ENCODE measurements around the gene SLC38A8. TPM values are rescaled to one million over a fixed set of nuclear protein-coding genes. Genes with fewer than 3 reads are reported as not detected.

Gene SLC38A8
- 3.1 TPM for total RNA-seq
- long read RNA-seq, partial matches to known transcripts = 1 of 2 reads
- long read RNA-seq, other reads (novel, unspliced or antisense) = 1 of 2 reads

DNA sequence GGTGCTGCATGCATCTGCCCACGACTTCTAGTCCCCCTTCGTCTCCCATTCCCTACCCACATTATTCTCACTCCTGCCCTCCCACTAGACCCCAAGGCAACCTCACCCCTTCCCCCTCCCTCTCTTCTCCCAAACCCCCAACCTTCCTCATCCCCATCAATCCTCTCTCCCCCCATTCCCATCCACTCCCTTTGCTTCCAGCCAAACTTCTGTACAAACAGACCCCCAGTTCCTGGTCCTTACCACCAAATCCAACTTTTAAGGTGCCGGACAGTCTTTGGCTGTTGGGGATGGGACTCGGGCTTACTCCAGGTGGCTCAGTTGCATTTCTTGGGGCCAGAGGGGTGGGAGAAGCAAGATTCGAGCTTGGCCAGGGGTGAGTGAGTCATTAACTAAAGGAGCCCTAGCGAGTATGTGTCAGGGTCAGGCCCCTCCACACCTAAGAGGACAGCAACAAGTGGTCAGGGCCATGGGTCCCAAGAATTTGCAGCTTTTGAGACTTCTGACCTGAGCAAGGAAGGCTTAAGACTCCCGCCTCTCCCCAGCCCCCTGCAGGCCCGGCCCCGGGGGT is at the start of gene SLC38A8:
Gene SLC38A8 (minus strand): TSS at position 488 of the 571 bp plus-strand sequence. CDS start 638 bp downstream, outside the sequence.
- DNase-seq (ENCODE audit: missing footprints) = peak; percentile 4
- intact Hi-C loops (cut with DNase I) = no loop called here

GRCh38 chr16:84091460-84091859 is 48.9 kb upstream of the SLC38A8 start:
- intact Hi-C loops (cut with DNase I) = no loop called here
- peak; percentile 66 for ATAC-seq
- no peak for DNase-seq (ENCODE audit: missing footprints)

More for the DNA sequence above, at the start of gene SLC38A8:
- no peak for ATAC-seq

DNA sequence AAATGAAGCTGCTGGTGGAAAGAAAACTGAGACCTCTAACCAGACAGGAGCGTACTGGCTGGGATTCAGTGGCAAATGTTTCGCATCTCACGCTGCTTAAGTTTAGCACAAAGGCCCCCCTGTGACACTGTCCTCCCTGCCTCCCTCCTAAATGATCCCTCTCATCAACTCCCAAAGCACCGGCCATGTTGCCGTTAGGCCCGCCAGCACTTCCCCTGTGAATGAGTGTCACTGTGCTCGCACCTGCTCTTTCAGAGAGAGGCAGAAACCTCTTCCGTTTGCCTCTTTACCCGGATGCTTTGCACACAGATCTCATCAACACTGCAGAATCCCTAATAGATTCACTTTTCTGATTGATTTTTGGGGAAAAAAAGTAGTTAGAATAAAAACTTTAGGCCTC is 47.6 kb upstream of the SLC38A8 start:
- ATAC-seq (no peak), DNase-seq (ENCODE audit: missing footprints) (no peak)
- intact Hi-C loops (cut with DNase I) = no loop called here

DNA sequence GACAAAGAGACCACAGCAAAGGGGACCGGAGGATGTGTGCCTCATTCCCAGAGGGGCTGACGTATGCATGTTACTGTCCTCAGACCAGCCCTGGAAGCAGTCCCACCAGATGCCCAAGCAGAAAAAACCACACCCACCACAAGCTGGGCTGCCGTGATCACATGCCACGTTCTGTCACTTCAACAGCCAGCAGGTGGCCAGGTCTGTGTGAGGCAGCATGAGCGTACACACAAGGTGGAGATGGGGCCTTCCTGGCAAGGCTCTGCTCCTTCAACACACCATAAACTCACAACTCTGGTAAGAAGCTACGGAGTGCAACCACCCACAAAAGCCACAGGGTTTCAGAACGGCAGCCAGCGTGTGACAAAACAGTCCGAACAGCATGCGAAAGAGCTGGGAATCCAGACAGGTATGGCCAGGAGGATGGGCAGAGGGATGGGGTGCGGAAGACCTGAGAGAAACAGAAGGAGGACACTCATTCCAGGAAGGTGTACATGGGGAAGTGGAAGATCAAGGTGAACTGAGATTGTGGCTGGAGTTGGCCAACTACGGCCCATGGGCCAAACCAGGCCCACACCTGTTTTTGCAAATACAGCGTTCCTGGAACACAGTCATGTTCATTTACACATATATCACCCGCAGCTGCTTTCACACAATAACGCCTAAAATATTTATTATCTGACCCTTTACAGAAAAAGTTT is 46.2 kb upstream of the SLC38A8 start:
- peak; percentile 75 for DNase-seq (ENCODE audit: missing footprints)
- intact Hi-C loops (cut with DNase I) = loop anchor here (5.0 to 10.0 kb wide), 2 partner anchors 48 to 396 kb away; no protein-coding TSS in a partner anchor
- ATAC-seq = peak; percentile 41

GRCh38 chr16:84087466-84088151 is 45.0 kb upstream of the SLC38A8 start:
- DNase-seq (ENCODE audit: missing footprints) (no peak), ATAC-seq (no peak)
- intact Hi-C loops (cut with DNase I) = loop anchor here (2.0 to 10.0 kb wide), 3 partner anchors 50 to 397 kb away; partner anchors contain the start of gene TAF1C

DNA sequence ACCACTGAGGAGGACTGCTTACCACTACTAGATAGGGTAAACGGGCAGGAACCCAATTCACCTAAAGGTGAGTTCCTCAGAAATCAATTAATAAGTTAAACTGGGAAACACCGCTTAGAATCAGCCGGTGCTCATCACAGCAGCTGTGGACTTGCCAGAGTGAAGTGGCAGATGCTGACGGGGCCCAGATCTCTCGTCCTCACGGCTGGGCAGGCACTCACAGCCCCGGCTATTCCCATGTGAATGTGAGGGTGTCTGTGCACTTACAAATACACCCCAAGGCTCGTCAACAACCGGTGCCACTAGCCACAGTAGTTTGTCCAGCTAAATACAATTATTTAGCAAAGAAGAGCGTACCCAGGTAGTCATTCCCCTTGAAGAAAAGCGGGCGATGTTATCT is 44.4 kb upstream of the SLC38A8 start:
- DNase-seq (ENCODE audit: missing footprints) = no peak
- ATAC-seq = no peak
- intact Hi-C loops (cut with DNase I) = loop anchor here (2.0 to 10.0 kb wide), 3 partner anchors 50 to 398 kb away; partner anchors contain the start of gene TAF1C

DNA sequence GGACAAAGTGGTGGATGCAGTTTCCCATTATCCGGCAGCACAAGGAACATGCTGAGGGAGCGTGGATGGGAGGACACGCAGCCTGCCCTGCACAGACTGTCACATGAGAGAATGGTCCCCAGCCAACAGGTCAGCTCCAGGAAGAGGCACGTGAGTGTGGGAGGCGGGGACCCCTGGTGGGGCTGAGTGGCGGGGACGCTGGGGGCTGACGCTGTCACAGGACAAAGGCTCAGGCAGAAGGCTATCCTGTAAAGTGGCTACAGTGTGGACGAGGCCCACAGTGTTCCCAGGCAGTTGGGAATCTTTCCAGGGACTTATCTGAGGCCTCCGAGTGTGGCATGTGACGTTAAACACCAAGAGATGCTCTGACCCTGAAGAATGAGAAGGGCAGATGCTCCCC is 43.7 kb upstream of the SLC38A8 start:
- intact Hi-C loops (cut with DNase I) = loop anchor here (2.0 to 10.0 kb wide), 3 partner anchors 51 to 398 kb away; partner anchors contain the start of gene TAF1C
- ATAC-seq (peak; percentile 86), DNase-seq (ENCODE audit: missing footprints) (no peak)

DNA sequence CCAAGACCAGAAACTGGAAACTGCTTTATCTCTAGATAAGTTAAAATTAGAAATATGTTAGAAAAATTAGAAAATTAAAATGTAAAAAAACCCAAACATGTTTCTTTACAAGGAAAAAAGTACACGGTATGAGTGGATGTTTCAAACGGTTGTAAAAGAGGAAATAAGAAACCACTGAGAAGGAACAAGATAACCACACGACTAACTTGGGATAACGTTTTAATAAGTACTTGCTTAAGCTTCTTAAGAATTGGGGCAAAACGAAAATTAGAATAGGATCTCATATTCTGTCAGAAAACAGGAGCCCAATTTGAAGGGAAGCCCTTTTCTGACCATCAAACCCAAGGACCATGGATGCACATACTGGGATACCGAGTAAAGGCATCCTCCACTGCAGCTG is 43.2 kb upstream of the SLC38A8 start:
- intact Hi-C loops (cut with DNase I) = loop anchor here (2.0 to 10.0 kb wide), 3 partner anchors 52 to 399 kb away; partner anchors contain the start of gene TAF1C
- DNase-seq (ENCODE audit: missing footprints) = no peak
- no peak for ATAC-seq

DNA sequence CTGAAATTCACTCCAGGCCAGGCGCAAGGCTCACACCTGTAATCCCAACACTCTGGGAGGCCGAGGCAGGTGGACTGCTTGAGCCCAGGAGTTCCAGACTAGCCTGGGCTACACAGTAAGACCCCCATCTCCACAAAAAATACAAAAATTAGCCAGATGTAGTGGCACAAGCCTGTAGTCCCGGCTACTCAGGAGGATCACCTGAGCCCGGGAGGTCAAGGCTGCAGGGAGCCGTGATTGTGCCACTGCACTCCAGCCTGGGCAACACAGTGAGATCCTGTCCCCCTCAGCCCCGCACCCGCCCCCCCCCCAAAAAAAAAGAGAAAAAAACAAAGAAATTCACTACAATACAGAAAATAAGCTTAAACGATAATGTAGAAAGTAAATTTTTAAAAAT is 42.7 kb upstream of the SLC38A8 start:
- intact Hi-C loops (cut with DNase I) = loop anchor here (5.0 to 10.0 kb wide), 2 partner anchors 52 to 400 kb away; no protein-coding TSS in a partner anchor
- ATAC-seq (no peak), DNase-seq (ENCODE audit: missing footprints) (no peak)

GRCh38 chr16:84084570-84085270 is 42.1 kb upstream of the SLC38A8 start:
- DNase-seq (ENCODE audit: missing footprints) (peak; percentile 70), ATAC-seq (peak; percentile 38)
- intact Hi-C loops (cut with DNase I) = loop anchor here (5.0 to 10.0 kb wide), 2 partner anchors 53 to 400 kb away; no protein-coding TSS in a partner anchor

DNA sequence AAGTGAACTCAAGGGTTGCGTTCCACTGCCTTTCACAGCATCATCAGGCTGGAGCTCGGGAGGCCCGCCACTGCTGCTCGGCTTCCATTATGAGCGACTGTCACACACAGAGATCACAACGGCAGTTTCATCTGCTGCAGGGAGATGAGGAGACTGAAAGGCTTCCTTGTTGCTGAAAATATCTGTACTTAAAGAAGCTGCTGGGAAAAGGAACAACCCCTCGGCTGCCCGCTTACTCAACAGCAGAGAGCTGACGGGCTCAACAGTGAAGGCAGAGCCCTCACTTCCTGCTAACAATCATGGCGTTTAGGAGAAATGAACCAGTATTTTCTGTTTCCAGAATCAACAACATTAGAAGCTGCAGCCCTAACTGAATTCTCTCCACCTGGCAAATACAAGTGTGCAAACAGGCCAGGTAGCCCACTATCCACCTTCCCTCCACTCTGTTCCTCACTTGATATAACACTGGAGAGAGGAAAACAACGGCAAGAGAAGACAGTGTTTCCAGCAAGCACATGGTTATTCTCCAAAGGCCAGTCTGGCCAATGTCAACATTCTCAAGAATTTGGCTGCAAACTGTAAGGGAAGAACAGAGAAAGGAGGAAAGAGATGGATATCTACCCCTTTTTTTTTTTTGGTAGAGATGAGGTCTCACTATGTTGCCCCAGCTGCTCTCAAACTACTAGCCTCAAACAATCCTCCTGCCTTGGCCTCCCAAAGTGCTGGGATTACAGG is 40.4 kb upstream of the SLC38A8 start:
- DNase-seq (ENCODE audit: missing footprints) = no peak
- no peak for ATAC-seq
- intact Hi-C loops (cut with DNase I) = loop anchor here (10.0 kb wide), 1 partner anchor 402 kb away; no protein-coding TSS in a partner anchor

DNA sequence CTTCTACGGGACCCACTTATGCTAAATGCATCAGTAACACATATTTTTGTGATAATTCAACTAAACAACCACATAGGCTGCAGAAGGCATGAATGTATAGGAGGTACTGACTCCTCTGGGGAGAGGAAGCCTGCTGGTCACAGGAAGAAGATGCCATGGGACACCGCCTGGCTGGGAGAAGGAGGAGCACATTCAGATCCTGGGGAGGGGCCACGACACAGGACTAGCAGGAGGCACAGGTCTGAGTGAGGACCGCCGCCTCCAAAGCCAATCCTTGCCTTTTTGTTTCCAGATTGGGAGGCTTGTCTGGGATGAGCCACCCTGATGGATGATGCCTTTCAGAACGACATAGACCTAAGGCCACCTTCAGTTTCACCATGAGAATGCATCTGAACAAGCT is 39.5 kb upstream of the SLC38A8 start:
- ATAC-seq (no peak), DNase-seq (ENCODE audit: missing footprints) (no peak)
- intact Hi-C loops (cut with DNase I) = loop anchor here (10.0 kb wide), 1 partner anchor 403 kb away; no protein-coding TSS in a partner anchor

DNA sequence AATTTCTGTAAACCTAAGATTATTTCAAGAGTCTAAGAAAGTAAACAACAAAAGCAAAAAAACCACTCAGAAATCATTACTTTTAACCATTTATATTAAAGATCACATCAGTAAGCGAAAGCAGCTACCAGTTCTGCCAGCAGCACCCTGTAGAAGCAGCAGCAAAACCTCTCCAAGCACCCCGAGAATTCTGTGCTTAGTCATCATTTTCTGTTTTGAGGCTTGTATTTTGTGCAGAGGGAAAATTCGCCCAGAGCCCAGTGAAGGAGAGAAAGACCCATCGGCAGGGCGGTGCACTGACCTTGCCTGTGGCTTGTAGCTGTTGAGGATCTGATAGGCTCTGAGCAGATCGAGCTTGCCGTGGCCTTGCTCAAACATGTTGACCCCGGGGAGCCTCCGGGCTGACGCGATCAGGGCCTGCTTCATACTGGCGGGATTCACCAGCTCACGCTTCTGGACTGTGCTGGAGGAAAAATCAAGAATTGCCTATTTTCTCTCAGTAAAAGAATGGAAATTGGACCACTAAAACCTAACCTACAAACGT is 38.9 kb upstream of the SLC38A8 start:
- no peak for ATAC-seq
- intact Hi-C loops (cut with DNase I) = loop anchor here (10.0 kb wide), 1 partner anchor 403 kb away; no protein-coding TSS in a partner anchor
- DNase-seq (ENCODE audit: missing footprints) = no peak

DNA sequence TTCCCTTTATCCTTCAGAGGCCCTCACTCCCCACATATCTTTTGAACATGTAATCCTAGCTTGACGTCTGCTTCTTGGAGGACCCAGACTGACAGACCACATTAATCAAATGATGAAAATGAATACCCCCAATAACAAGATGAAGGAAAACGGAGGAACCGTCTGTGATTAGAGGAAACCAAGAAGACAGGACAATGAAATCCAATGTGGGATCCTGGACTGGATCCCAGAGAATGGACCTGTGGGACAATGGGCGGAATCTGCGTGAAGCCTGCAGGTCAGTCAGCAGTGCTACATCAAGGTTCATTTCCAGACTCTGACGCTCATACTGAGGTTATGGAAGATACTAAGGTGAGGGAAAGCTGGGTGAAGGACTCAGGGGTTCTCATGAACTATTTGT is 38.2 kb upstream of the SLC38A8 start:
- ATAC-seq = no peak
- DNase-seq (ENCODE audit: missing footprints) = no peak
- intact Hi-C loops (cut with DNase I) = loop anchor here (10.0 kb wide), 1 partner anchor 404 kb away; no protein-coding TSS in a partner anchor

DNA sequence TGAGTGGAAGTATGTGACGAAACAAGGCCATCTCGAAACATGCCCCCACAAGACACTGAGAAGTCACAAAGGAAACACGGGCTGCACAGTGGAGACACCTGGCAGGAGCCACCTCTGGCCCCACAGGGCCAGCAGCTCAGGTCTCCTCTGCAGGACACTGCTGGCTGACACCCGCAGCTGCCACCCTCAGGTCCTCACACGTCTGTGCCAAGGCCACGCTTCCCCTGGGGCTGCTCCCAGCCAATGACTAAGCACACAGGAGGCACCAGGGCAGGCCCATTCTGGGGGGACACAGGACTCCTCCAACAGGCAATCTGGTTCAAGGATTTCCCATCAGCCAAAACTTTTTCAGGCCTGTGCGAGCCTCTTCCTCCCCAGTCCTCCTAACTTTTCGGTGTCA is 37.8 kb upstream of the SLC38A8 start:
- DNase-seq (ENCODE audit: missing footprints) (peak; percentile 75), ATAC-seq (peak; percentile 79)
- intact Hi-C loops (cut with DNase I) = loop anchor here (10.0 kb wide), 1 partner anchor 404 kb away; no protein-coding TSS in a partner anchor

DNA sequence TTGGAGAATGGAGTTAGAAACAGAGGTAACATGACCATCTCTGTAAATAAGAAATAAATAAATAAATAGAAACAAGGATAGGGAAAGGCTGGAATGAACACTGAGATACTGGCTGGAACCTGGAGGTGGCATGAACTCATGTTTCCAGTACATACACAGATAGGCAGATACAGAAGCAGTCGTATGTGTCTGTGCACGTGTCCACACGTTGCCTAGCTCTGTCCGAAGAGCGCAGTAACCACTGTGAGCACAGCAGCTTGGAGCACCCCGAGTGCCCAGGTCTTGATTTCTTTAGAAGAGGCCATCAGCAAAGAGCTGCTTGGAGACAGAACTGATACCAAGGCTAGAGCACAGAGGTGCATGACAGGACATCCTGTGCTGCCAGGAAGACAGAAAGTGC is 37.1 kb upstream of the SLC38A8 start:
- intact Hi-C loops (cut with DNase I) = loop anchor here (10.0 kb wide), 1 partner anchor 405 kb away; no protein-coding TSS in a partner anchor
- ATAC-seq = peak; percentile 18
- DNase-seq (ENCODE audit: missing footprints) = no peak

DNA sequence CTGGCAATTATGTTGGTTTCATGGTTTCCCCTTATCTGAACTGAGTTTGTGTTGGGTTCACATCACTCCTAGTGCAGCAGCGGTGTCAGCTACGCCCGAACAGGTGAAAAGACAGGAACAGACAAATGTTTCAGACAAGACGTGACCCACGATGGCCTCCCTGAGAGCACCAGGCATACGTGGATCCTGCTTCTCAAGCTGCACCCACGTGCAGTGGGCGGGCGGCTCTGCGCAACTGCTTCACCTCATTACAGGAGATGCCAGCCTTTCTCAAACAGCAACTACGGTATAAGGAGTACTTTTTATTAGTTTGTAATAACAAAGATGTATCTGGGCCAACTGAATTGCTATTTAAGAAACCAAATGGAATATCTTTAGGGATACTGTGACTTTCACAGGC is 32.8 kb upstream of the SLC38A8 start:
- intact Hi-C loops (cut with DNase I) = no loop called here
- no peak for ATAC-seq

More for the DNA sequence above, 32.8 kb upstream of the SLC38A8 start:
- no peak for DNase-seq (ENCODE audit: missing footprints)

All from Right ventricle myocardium inferior (tissue), 1 donor.